GM19239 (cell line): ENCODE results near the gene ANKRD35.

Experiments
- DNase-seq: peaks from one replicate; pipeline ENCODE4 v3.0.0; 2011; ENCODE audit warnings: low spot score; ENCODE audit not compliant: insufficient read length
- FAIRE-seq: peaks from 2 replicates; lab custom pipeline; 2011; peaks lifted over from hg19 to GRCh38; lab: Jason Lieb, UNC

ANKRD35 gene

DNA sequence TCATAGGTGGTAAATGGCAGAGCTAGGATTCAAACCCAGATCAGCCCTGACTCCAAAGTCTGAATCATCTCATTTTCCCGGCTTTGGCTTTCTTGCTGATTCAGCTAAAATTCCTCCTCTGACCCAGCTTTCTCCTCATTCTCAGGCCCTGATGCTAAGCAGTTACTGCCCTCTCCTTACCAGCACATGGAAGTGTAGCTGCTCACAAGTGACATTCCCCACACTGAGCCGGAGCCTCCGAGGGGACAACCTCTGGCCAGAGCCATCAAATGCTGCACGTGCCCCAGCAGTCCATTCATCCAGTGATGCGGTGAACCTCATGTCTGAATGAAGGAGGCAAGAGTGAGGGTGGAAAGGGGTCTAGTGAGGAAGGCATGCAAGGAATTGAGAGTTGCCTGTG lies 13.1 kb upstream of the ANKRD35 start:
- no peak for FAIRE-seq
- no peak for DNase-seq

DNA sequence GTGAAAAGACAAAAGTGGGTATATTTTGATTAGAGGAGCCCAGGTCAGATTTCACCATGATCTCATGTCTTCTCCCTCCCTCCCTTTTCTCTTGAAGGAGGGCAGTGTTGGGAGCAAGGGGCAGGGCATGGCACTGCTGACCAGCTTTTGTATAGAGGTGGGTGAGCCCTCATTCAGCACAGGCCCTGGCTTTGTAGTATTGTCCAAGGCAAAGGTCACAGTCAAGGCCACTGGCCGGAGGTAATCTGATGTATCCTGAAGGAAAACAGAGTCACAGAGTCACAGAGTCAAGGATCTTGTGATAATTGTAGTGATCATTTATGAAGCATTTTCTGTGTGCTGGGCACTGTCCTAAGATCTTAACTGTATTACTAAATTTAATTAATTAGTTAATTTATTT lies 12.3 kb upstream of the ANKRD35 start:
- FAIRE-seq (no peak), DNase-seq (no peak)

DNA sequence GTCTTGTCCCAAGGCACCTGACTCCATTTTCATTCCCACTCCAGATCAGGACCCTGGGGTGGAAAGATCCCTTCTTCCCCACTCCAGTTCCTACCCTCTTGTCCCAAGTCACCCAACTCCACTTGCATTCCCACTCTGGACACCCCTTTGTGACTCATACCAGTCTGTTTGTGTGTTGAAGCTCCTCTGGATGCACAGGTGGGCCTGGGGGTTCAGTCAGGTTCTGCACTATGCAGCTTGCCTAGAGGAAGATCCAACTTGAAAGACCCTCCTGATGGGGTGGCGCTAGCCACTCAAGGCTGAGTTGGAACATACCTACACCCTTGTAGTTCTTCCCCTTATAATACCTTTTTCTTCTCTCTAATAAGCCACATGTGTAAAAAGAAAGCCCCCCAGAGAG lies 9.8 kb upstream of the ANKRD35 start:
- FAIRE-seq (no peak), DNase-seq (no peak)

DNA sequence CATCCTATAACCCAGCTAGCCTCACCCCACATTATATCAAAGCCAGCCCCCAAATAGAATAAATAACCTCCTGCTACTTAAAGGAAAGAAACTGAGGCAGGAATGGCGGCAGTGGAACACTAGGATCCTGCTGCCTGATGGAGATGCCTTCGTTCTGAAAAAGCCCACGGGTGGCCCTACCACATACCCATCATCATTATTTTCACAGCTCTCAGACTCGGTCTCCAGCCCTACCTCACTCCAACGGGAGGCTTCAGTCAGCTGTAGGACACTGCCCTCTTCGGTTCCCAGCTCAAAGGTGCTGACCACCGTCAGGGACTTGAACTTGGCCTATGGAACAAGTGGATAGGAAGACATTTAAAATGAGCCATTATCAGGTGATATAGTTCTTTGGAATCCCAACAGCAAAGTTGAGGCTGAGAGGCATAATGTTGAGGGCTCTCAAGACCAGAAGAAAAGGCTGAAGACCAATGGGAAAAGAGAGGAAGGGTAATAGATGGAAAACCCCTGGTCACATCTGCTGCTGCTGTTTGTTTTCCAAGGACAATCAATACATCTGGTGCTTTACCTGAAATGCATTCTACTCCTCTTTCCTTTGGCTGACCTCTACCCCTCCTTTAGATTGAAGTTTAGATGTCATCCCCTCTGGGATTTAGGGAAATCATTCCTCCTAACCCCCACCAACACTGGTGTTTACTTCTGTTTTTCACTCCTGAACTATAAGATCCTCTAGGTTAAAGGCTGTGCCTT lies 7.8 kb upstream of the ANKRD35 start:
- FAIRE-seq (no peak), DNase-seq (no peak)

DNA sequence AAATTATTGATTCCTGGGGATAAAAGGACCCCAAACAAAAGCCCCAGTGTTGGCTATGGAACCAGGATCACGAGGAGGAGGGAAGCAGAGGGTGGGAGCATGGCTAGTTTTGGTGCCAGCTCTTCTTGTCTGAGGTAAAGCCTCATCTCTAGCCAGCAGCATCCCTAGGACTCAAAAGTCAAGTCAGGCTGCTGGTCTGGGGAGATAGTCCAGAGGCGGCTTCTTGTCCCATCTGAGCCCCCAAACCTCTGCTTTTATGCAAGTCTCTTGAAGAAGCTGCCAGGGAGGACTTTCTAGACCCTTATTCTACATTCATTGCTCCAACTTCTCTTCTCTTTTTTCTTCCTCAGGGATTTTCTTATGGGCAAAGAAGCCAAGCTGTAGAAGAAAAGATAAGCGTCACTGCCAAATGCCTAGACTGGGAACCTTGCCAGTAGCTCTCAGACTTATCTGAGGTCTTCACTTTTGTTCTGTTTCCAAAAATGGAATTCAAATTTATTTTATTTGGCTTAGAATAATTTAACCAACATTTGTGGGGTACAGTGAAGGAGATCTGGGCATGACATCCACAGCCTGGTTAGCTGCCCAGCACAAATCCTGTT lies 6.9 kb upstream of the ANKRD35 start:
- FAIRE-seq, result no peak

DNA sequence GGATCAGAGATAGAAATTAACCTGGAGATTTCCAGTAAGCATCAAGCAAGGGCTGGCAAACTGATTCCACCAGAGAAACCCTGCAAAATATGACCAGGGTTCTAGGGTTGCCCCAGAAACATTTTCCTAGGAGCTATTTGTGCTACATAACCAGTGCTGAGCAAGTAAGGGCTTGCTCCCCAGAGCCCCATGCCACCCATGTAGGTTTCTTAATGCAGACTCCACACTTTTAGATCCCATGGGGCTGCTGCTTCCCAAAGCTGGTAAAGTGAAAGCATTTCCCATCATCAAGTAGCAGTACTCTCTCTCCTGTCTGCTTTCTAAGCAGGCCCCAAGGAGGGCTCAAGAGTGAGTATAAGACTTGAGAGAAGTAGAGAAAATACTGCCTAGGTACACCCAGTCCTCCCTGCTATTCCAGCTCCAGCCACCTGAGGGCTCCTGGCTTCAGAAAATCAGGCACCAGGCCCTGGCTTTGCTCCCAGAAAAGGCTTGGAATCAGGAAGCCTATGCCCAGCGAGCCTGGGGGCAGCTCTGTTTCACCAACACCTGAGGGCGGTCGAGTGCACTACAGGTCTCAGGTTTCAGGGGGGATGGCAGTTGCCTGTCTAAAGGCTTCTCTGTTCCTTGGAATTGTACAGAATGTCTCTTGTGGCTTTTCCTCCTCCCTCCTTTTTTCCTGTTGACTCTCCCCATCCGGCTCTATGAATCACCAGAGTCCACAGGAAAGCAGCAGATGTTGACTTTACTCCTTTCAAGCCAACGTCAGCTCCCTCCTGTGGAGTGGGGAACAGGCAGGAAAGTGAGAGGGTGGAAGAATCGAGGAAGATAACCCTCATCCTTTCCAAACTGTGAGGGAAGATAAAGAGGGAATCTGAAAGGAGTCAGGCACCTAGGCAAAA lies 6.2 kb upstream of the ANKRD35 start:
- no peak for FAIRE-seq

More for the DNA sequence above, 6.9 kb upstream of the ANKRD35 start:
- DNase-seq, result no peak

DNA sequence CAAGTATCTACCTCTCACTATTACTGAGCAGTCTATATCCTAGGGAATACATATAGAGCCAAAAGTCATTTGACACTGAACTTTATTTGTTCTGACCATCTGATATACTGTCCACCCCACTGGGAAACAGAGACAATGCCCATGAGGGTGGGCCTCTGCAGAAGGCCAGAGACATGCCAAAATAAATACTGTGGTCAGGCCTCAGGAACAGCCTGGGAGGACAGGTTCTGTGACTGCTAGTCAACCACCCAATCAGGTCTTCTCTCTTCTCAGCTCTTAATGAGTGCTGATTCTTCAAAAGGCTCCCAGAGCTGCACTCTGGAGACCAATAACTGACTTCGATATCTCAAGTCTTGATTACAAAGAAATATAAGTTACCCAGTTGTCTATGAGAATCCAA lies 5.5 kb upstream of the ANKRD35 start:
- FAIRE-seq (no peak), DNase-seq (no peak)

More for the DNA sequence above, 6.2 kb upstream of the ANKRD35 start:
- DNase-seq, result peak; percentile 46

DNA sequence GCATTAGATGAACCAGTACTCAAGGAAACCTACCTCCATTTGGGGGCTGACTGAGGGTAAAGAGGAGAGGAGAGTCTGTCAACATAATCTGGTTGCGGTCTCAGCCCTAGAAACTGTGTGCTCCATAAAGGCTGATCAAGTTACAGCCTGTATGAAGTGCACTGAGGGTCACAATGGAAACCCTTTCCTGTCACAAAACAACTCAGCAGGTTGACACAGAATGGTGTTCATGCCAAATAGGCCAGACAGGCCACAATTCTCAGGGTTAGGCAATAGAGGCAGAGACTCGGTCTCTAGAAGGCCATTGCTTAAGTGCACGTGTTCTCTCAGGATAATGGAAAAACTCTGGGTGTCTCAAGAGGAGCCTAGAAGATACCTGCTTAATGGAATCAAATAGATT lies 4.1 kb upstream of the ANKRD35 start:
- no peak for DNase-seq

DNA sequence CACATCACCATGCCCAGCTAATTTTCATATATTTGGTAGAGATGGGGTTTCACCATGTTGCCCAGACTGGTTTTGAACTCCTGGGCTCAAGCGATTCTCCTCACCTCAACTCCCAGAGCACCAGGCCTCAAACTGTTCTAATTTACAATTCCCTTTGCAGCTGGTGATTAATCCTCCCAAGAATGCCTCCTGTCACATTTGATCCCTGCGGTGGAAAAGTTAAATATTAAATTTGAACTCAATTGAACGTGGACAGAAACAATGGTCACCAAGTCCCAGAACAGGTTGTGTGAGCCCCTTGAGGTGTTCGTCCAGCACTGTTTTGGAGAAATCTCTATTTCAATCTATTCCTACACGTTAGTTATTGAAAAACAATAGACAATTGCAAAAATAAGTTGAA lies 2.0 kb upstream of the ANKRD35 start:
- no peak for FAIRE-seq
- DNase-seq, result no peak

More for the DNA sequence above, 4.1 kb upstream of the ANKRD35 start:
- FAIRE-seq, result no peak

DNA sequence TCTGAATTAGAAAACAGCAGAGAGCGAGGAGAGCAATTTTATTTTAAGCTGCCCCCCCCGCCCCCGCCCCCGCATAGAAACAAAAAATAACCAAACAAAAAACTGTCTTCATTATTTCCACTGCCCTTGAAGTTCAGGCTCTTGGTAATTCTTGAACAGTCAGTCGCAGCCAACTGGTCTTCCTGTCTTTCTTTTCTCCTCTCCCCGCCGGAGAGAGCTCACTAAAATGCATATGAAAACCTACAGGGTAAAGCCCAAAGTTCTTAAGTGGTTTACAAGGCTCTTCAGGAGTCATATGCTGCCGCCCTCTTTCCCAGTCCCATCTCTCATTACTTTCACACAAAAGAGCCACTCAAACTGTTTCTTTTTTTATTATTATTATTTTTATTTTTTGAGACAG lies 1.1 kb upstream of the ANKRD35 start:
- no peak for DNase-seq
- FAIRE-seq, result no peak

DNA sequence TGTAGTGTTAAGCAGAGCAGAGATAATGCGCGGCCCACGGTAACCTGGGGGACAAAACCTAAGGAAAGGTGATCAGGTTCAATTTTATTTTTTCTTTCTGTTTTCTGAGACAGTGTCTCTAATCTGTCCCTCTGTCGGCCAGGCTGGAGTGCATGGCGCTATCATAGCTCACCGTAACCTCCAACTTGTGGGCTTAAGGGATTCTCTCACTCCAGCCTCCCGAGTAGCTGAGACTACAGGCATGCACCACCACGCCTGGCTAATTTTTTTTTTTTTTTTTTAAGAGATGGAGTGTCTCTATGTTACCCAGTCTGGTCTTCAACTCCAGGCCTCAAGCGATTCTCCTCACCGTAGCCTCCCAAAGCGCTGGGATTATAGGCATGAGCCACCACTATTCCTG lies 724 bp upstream of the ANKRD35 start:
- FAIRE-seq (no peak), DNase-seq (no peak)

DNA sequence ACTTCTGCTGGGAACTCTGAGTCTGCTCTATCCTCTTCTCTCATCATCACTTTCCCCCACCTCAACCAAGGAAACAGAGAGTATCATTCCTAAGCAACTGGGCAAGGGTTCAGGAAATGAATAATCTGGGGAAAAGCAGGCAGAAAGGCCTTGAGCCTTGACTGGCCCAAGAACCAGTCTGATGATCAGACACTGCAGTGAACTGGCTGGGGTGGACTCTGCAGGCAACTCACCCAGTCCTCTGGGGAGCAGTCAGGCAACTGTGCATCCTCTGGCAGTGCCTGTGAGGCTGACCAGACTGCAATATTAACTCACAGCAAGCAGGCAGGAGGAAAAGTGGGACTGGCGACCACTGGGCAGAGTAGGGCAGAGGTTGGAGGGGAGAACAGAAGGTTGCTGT lies 991 bp downstream of the ANKRD35 start:
- no peak for DNase-seq
- FAIRE-seq, result no peak

DNA sequence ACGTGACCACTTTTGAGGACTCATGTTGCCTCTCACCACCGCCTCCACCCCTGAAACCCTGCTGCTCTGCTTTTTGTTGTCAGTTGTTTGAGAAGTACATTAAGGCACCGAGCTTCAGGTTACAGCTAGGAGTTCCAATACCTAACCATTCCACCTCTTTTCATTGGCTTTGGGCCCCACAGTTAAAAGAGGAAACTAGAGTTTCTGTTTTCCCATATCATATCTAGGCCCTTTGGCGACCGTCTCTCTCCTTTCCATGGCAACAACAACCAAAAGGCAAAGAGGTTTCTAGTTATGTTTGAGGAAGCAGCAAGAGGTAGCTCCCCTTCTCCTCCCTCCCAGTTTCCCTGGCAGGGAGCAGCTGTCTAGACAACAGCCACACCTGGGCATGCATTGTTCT lies 5.9 kb downstream of the ANKRD35 start:
- DNase-seq (no peak), FAIRE-seq (no peak)

DNA sequence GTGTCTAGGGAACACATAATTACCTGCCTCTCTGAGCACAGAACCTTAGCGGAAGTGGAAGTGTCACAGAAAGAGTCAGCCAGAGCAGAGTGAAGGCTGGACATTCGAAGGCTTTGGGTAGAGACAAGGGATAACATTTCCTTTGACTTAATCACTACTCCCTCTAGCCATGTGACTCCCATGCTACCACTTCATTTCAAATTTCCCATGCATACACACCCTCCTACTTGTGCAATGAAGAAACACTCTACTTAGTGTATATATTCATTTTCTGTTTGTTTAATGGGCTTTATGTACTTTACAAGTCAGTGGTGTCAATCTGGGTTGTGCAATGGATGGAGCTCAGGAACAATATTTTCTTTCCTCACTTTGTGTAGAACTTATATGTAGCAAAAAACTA lies 6.9 kb downstream of the ANKRD35 start:
- DNase-seq, result no peak
- FAIRE-seq, result no peak

DNA sequence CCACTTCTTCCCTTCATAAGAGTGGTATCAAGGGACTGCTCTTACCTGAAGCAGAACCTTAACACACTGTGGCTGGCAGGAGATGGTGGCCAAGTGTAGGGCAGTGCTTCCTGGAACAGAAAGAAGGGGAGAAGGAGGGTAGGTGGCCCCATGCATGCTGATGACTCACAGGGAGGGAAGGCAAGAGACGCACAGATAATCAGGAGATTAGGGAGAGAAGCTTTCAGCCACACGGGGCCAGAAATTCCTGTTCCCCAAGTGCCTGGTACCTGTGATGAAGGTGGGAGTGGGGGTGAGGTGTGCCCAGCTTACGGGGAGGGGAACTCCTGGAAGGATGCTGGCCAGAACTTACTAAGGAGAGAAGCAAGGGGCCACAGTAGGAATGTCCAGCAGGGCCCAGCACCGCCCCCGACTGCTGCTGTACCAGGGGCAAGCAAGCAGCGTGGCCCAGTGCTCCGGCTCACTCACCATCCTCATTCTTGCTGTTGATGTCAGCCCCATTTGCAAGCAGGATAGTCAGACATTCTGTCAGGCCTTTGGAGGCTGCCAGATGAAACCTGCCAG lies 7.7 kb downstream of the ANKRD35 start:
- no peak for FAIRE-seq
- no peak for DNase-seq

DNA sequence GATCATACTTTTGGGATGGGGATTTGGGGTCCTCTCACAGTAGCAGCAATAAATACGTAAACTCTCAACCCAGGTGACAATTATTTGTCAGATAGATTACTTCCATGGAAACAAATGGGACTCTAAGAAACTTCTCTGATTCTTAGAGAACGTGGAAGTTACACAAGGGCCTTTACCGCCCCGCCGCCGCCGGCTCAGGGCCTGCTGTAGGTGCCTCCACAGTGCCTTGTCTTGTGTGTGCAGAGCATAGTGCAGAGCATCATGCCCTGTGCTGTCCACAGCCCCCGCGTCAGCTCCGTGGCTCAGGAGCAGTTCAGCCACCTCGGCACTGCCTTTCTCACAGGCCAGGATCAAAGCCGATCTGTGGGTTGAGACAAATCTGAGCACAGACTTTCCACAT lies 11.0 kb downstream of the ANKRD35 start:
- no peak for FAIRE-seq
- no peak for DNase-seq

DNA sequence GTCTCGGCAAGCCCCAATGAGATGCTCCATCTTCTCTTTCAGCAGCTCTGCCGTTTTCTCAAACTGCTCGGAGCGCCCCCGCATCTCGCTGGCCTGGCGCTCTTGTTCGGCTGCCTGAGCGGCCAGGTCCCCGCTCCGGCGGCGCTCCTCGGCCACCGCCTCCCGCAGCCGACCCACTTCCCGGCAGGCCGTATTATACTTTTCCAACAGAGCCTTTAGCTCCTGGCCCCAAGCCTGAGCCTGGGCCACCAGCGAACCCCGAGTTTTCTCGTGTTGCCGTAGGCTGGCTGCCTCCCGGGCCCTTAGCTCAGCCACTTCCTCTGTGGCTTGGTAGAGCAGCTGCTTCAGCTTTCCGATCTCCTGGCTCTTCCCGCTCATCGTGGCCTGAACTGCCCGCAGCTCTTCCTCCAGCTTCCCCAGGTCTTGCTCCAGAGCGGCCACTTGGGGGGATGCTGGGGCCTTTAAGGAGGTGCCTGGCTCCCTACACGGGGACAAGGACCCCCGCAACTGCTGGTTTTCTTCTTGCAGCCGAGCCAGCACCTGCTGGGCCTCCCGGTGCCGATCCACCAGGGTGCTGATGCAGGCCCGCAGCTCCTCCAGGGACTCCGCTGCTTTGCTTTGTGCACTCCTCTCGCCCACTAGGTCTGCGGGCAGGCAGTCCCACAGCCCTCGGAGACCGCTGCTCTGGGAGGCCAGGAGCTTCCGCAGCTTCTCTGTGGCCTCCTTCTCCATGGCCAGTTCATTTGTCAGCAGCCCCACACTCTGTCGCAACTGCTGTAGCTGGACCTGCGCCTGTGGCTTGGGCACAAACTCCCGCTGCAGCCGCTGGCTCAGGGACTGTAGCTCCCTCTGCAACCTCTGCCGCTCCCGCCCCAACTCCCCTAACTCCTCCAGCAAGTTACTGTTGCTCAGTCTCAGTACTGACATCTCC lies 13.4 kb downstream of the ANKRD35 start:
- peak; percentile 33 for DNase-seq
- peak; percentile 52 for FAIRE-seq

DNA sequence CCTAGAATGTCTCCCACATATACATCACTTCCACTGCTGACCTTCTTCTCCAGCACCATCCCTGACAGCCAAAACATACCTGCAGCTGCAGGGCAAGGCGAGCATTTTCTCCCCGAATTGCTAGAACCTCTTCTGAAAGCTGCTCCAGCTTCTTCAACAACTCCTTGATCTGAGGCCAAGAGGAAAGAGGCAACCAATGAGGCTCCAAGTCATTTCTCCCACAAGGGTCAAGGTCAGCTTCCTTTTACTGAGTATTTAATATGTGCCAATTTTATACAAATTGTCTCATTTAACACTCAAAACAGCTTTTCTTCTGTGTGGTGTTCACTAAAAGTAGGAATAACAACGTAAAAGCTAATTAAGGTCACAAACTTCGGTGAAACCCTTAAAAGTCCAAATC lies 17.4 kb downstream of the ANKRD35 start:
- no peak for FAIRE-seq

DNA sequence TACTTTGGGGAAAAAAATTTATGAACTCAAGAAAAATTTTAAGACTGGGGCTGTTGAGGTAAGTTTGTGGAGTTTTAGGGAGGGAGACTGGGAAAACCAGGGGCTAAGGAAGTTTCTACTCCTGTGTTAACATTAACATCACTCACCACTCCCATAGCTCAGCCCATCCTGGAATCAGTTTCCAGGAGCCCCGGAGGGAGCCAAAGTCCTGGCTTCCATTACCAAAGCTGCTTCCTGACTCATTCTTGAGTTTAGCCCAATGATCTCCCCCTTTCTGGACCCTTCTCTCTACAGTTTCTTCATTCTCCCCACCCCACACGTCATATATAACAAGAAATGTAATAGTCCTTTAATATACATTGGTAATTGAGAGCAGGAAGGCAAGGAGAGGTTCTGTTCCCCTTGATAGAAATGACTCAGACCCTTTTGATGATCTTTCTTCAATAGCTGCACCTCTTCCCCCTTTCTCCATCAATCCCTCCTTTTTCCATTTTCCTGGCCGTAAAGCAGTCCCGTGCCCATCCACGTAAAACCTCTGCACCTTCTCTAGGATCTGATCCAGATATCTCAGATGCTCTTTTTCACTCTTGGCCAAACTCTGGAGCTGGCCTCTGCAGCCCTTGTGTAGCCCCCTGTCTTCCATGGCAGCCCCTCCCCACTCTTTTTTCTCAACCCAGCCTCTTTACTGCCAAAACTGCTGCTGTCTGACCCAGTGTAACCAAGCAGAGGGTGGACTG lies 22.2 kb downstream of the ANKRD35 start:
- DNase-seq, result no peak
- FAIRE-seq, result no peak

More for the DNA sequence above, 17.4 kb downstream of the ANKRD35 start:
- DNase-seq, result no peak
